ENCODE results near the gene TBXAS1. TPM values are rescaled to one million over a fixed set of nuclear protein-coding genes. Genes with fewer than 3 reads are reported as not detected.

TBXAS1 gene
- total RNA-seq, 4 donors from 2014 or later: 0.41 to 5.2 (median 3.3) TPM

- peak overlapping the region; percentile 54 to 76 (median 70) for H3K27ac ChIP-seq
- DNase-seq (peak in 1 of 2 donors; percentile 63), ATAC-seq (peak; percentile 87)
- no peaks in the 10 kb centered on the region for H3K27me3 ChIP-seq
- H3K9me3 ChIP-seq: no peaks in the 10 kb centered on the region
- in situ Hi-C loops (cut with MboI; ENCODE audit: low sequenced_read_pairs in 4 of 4): no loop called here
- H3K4me1 ChIP-seq: peaks cover 0 to 7% of the 10 kb centered on the region in 2 donors
- no peak overlapping the region for H3K4me3 ChIP-seq
- intact Hi-C loops (cut with DNase I; ENCODE audit: low total_unique reads): loop anchor here (2.0 kb wide), 1 partner anchor 77 kb away; the partner anchor contains the start of gene HIPK2
- no peaks in the 10 kb centered on the region for H3K36me3 ChIP-seq
- no peak for TF ChIP-seq POLR2A (IDR thresholded peaks at IDR 0.05)
- no peak for TF ChIP-seq CTCF (IDR thresholded peaks at IDR 0.05 in 4 of 5, conservative IDR thresholded peaks at IDR 0.05 in 1 of 5)
Observed at GRCh38 chr7:139853506-139854123, 24.6 kb downstream of the TBXAS1 start.

GRCh38 chr7:139854124-139854511, 25.1 kb downstream of the TBXAS1 start:
- ATAC-seq (peak; percentile 78 to 87), DNase-seq (peak; percentile 36 to 75)
- H3K4me3 ChIP-seq: no peak overlapping the region
- H3K27me3 ChIP-seq: no peaks in the 10 kb centered on the region
- intact Hi-C loops (cut with DNase I; ENCODE audit: low total_unique reads): loop anchor here (2.0 kb wide), 1 partner anchor 77 kb away; the partner anchor contains the start of gene HIPK2
- in situ Hi-C loops (cut with MboI; ENCODE audit: low sequenced_read_pairs in 4 of 4): no loop called here
- H3K36me3 ChIP-seq: no peaks in the 10 kb centered on the region
- H3K27ac ChIP-seq: peak overlapping the region; percentile 54 to 76 (median 70)
- no peak for TF ChIP-seq CTCF (IDR thresholded peaks at IDR 0.05 in 4 of 5, conservative IDR thresholded peaks at IDR 0.05 in 1 of 5)
- TF ChIP-seq POLR2A (IDR thresholded peaks at IDR 0.05): no peak
- no peaks in the 10 kb centered on the region for H3K9me3 ChIP-seq
- peaks cover 0 to 7% of the 10 kb centered on the region in 2 donors for H3K4me1 ChIP-seq

- DNase-seq (no peak), ATAC-seq (no peak)
- H3K4me3 ChIP-seq: no peak overlapping the region
- no peak overlapping the region for H3K27ac ChIP-seq
- no peaks in the 10 kb centered on the region for H3K9me3 ChIP-seq
- intact Hi-C loops (cut with DNase I; ENCODE audit: low total_unique reads) (loop anchor here (2.0 kb wide), 1 partner anchor 78 kb away; the partner anchor contains the start of gene HIPK2), in situ Hi-C loops (cut with MboI; ENCODE audit: low sequenced_read_pairs in 4 of 4) (no loop called here)
- H3K4me1 ChIP-seq: peaks cover 0 to 7% of the 10 kb centered on the region in 2 donors
- no peak for TF ChIP-seq POLR2A (IDR thresholded peaks at IDR 0.05)
- no peak for TF ChIP-seq CTCF (IDR thresholded peaks at IDR 0.05 in 4 of 5, conservative IDR thresholded peaks at IDR 0.05 in 1 of 5)
- H3K27me3 ChIP-seq: no peaks in the 10 kb centered on the region
- H3K36me3 ChIP-seq: no peaks in the 10 kb centered on the region
Observed at GRCh38 chr7:139854803-139855497, 25.9 kb downstream of the TBXAS1 start.

GRCh38 chr7:139855498-139856270, 26.6 kb downstream of the TBXAS1 start:
- H3K36me3 ChIP-seq: no peaks in the 10 kb centered on the region
- peaks cover 0 to 7% of the 10 kb centered on the region in 2 donors for H3K4me1 ChIP-seq
- DNase-seq (no peak), ATAC-seq (no peak)
- TF ChIP-seq CTCF (IDR thresholded peaks at IDR 0.05 in 4 of 5, conservative IDR thresholded peaks at IDR 0.05 in 1 of 5): no peak
- no peak for TF ChIP-seq POLR2A (IDR thresholded peaks at IDR 0.05)
- no peaks in the 10 kb centered on the region for H3K27me3 ChIP-seq
- H3K4me3 ChIP-seq: no peak overlapping the region
- no peak overlapping the region for H3K27ac ChIP-seq
- in situ Hi-C loops (cut with MboI; ENCODE audit: low sequenced_read_pairs in 4 of 4) (no loop called here), intact Hi-C loops (cut with DNase I; ENCODE audit: low total_unique reads) (loop anchor here (2.0 kb wide), 1 partner anchor 79 kb away; the partner anchor contains the start of gene HIPK2)
- H3K9me3 ChIP-seq: no peaks in the 10 kb centered on the region

Data from gastrocnemius medialis (tissue), 4 donors.